T-cell (primary cell): ENCODE results near the gene MINDY1. TPM values are rescaled to one million over a fixed set of nuclear protein-coding genes. Genes with fewer than 3 reads are reported as not detected.

Experiments
- ATAC-seq, 4 experiments: fragments of 200-7000 bp in 3 of 4; fragments of 150-1000 bp in 1 of 4; cut with Tn5 transposase; replicated peaks in 1 of 4; 1 replicate in 3 of 4; 2 replicates in 1 of 4; pipeline ENCODE4 v1.10.0; 2021; ENCODE audit warnings: moderate library complexity in 3 of 4, mild to moderate bottlenecking in 2 of 4, moderate number of reproducible peaks in 1 of 4
- CTCF ChIA-PET, 2 donors: fragments of 300-600 bp; sonication (Branson Sonifier 250); formaldehyde crosslinking; loops; one replicate each; lab custom pipeline; 2022; ENCODE audit warnings: antibody characterized with exemption in 2 of 2; lab: Charles Lee
- POLR2A ChIA-PET, 2 donors: fragments of 300-600 bp; sonication (Branson Sonifier 250); formaldehyde crosslinking; loops; one replicate each; lab custom pipeline; 2022; ENCODE audit warnings: antibody characterized with exemption in 2 of 2; lab: Charles Lee
- DNase-seq, 35 experiments: peaks; one replicate each; pipeline versions ENCODE4 v3.0.0 to v3.0.0-alpha.2; 2013 to 2023
- H3K27ac ChIP-seq: one replicate; pipeline ENCODE4 v1.5.1; 2013; ENCODE audit warnings: low read length
- H3K27me3 ChIP-seq, 2 experiments: replicated peaks in 1 of 2; 1 replicate in 1 of 2; 2 replicates in 1 of 2; pipeline versions ENCODE4 v1.6.1 to v1.7.0; 2013; ENCODE audit warnings: low read length in 1 of 2, mixed read lengths in 1 of 2; ENCODE audit not compliant: control insufficient read depth in 2 of 2, insufficient read depth in 2 of 2; ENCODE audit errors: extremely low read depth in 1 of 2
- H3K36me3 ChIP-seq, 2 donors: 1 replicate in 1 of 2; 2 replicates in 1 of 2; pipeline versions ENCODE4 v1.6.1 to v1.7.0; 2013; ENCODE audit warnings: low read length in 1 of 2; ENCODE audit not compliant: control insufficient read depth in 2 of 2, insufficient read depth in 1 of 2; ENCODE audit errors: extremely low read depth in 1 of 2
- H3K4me1 ChIP-seq, 2 experiments: 1 replicate in 1 of 2; 2 replicates in 1 of 2; pipeline versions ENCODE4 v1.6.1 to v1.7.0; 2013; ENCODE audit warnings: low read length in 2 of 2, mixed read lengths in 1 of 2; ENCODE audit not compliant: insufficient read depth in 2 of 2, control insufficient read depth in 1 of 2; ENCODE audit errors: extremely low read depth in 1 of 2
- H3K4me3 ChIP-seq, 2 donors: 1 replicate in 1 of 2; 2 replicates in 1 of 2; pipeline versions ENCODE4 v1.5.1 to v1.7.0; 2013; ENCODE audit warnings: mild to moderate bottlenecking in 2 of 2, low read length in 1 of 2, moderate library complexity in 1 of 2; ENCODE audit not compliant: control insufficient read depth in 1 of 2; ENCODE audit errors: extremely low read depth in 1 of 2
- H3K9me3 ChIP-seq: 2 replicates; pipeline ENCODE4 v1.7.0; 2013
- H3K27ac Mint-ChIP-seq, 2 donors: one replicate each; pipeline ENCODE4 v1.8.0; 2020 to 2021; ENCODE audit warnings: mild to moderate bottlenecking in 2 of 2, mixed read lengths in 2 of 2
- H3K27me3 Mint-ChIP-seq, 2 donors: one replicate each; pipeline ENCODE4 v1.8.0; 2021 to 2022; ENCODE audit warnings: mixed read lengths in 2 of 2
- H3K36me3 Mint-ChIP-seq: one replicate; pipeline ENCODE4 v1.8.0; 2021; ENCODE audit warnings: mixed read lengths
- H3K4me1 Mint-ChIP-seq, 3 donors: one replicate each; pipeline ENCODE4 v1.8.0; 2020 to 2022; ENCODE audit warnings: mixed read lengths in 3 of 3, mild to moderate bottlenecking in 1 of 3
- H3K4me3 Mint-ChIP-seq, 3 donors: one replicate each; pipeline ENCODE4 v1.8.0; 2020 to 2022; ENCODE audit warnings: mild to moderate bottlenecking in 3 of 3, mixed read lengths in 3 of 3, moderate library complexity in 3 of 3
- H3K9me3 Mint-ChIP-seq, 3 donors: one replicate each; pipeline ENCODE4 v1.8.0; 2020 to 2022; ENCODE audit warnings: mixed read lengths in 3 of 3
- WGBS: methylation state at CpG from one replicate; pipeline ENCODE4 v1.1.5; 2013; ENCODE audit warnings: missing lambda C conversion rate; ENCODE audit not compliant: insufficient coverage; 5-methylcytosine and 5-hydroxymethylcytosine counted together
- total RNA-seq, 35 experiments: library from RNA in 6 of 35; stranded (reverse) in 6 of 35; fragments of 120-200 nt in 1 of 35; gene quantifications; one replicate each; pipeline versions ENCODE4 v1.2.1 to v1.2.4 and lab custom pipeline; 2013 to 2026

Gene MINDY1
- total RNA-seq, 5 donors from 2014 or later (not counting 1 experiment from before 2014, with no cell fraction given) = 15.3 to 26.8 (median 19.0) TPM

GRCh38 chr1:150999926-151000325 lies 6.8 kb downstream of the MINDY1 start:
- Mint-ChIP-seq H3K36me3 (peaks cover 27% of the 10 kb centered on the region), H3K4me3 (no peak overlapping the region), H3K4me1 (peaks cover 37 to 51% (median 49%) of the 10 kb centered on the region in 3 donors), H3K27me3 (no peaks in the 10 kb centered on the region), H3K9me3 (no peaks in the 10 kb centered on the region), H3K27ac (no peak overlapping the region)
- ChIA-PET POLR2A (interaction anchor here (0.7 kb wide), 2 partner anchors 26 to 481 kb away, joined by 3 read pairs; no protein-coding TSS in a partner anchor), CTCF (interaction anchor here (0.5 to 0.7 kb wide), 2 partner anchors 15 to 100 kb away, joined by 5 to 11 read pairs; no protein-coding TSS in a partner anchor)
- H3K4me3 ChIP-seq = no peak overlapping the region
- ATAC-seq = no peak
- H3K9me3 ChIP-seq = no peaks in the 10 kb centered on the region
- 100% methylated on average over 1 of the region's 2 CpGs for WGBS
- no peak overlapping the region for H3K27ac ChIP-seq
- H3K27me3 ChIP-seq = peaks cover 0 to 2% of the 10 kb centered on the region in 2 experiments
- no peak for DNase-seq
- H3K4me1 ChIP-seq = peaks cover 22 to 42% of the 10 kb centered on the region in 2 experiments
- peaks cover 17 to 42% of the 10 kb centered on the region in 2 donors for H3K36me3 ChIP-seq

GRCh38 chr1:150999051-150999674 lies 7.5 kb downstream of the MINDY1 start:
- H3K27ac ChIP-seq = no peak overlapping the region
- CTCF ChIA-PET = interaction anchor here in 1 of 2 donors (0.6 to 0.7 kb wide), 2 partner anchors 100 to 427 kb away, joined by 4 to 5 read pairs; no protein-coding TSS in a partner anchor
- POLR2A ChIA-PET = interaction anchor here in 1 of 2 donors (0.5 to 0.7 kb wide), 2 partner anchors 14 to 25 kb away, joined by 3 read pairs; no protein-coding TSS in a partner anchor

GRCh38 chr1:150997949-150998348 lies 8.8 kb downstream of the MINDY1 start:
- no peak overlapping the region for H3K27ac ChIP-seq
- CTCF ChIA-PET = interaction anchor here in 1 of 2 donors (0.5 kb wide), 1 partner anchor 102 kb away, joined by 3 read pairs; no protein-coding TSS in a partner anchor
- POLR2A ChIA-PET = interaction anchor here in 1 of 2 donors (0.6 kb wide), 1 partner anchor 574 kb away, joined by 4 read pairs; no protein-coding TSS in a partner anchor
- WGBS = no CpG with 5 or more reads among the region's 5 CpGs
- no peaks in the 10 kb centered on the region for H3K9me3 ChIP-seq
- H3K9me3 Mint-ChIP-seq = no peaks in the 10 kb centered on the region
- peaks cover 17 to 42% of the 10 kb centered on the region in 2 donors for H3K36me3 ChIP-seq
- no peak overlapping the region for H3K4me3 ChIP-seq
- no peak for ATAC-seq
- DNase-seq = no peak
- peaks cover 27% of the 10 kb centered on the region for H3K36me3 Mint-ChIP-seq
- peaks cover 27 to 35% (median 34%) of the 10 kb centered on the region in 3 donors for H3K4me1 Mint-ChIP-seq
- peaks cover 0 to 2% of the 10 kb centered on the region in 2 experiments for H3K27me3 ChIP-seq
- no peak overlapping the region for H3K4me3 Mint-ChIP-seq
- H3K27ac Mint-ChIP-seq = peak overlapping the region in 1 of 2 donors; percentile 22
- H3K4me1 ChIP-seq = peaks cover 14 to 27% of the 10 kb centered on the region in 2 experiments
- no peaks in the 10 kb centered on the region for H3K27me3 Mint-ChIP-seq

More at GRCh38 chr1:150999051-150999674, 7.5 kb downstream of the MINDY1 start:
- peaks cover 35 to 45% (median 43%) of the 10 kb centered on the region in 3 donors for H3K4me1 Mint-ChIP-seq
- peak overlapping the region; percentile 59 to 78 for H3K27ac Mint-ChIP-seq
- H3K9me3 ChIP-seq = no peaks in the 10 kb centered on the region
- peaks cover 17 to 42% of the 10 kb centered on the region in 2 donors for H3K36me3 ChIP-seq
- H3K27me3 Mint-ChIP-seq = no peaks in the 10 kb centered on the region
- H3K4me3 Mint-ChIP-seq = no peak overlapping the region
- peaks cover 0 to 2% of the 10 kb centered on the region in 2 experiments for H3K27me3 ChIP-seq
- H3K9me3 Mint-ChIP-seq = no peaks in the 10 kb centered on the region
- no peak for DNase-seq
- ATAC-seq = no peak
- no peak overlapping the region for H3K4me3 ChIP-seq
- H3K4me1 ChIP-seq = peaks cover 19 to 37% of the 10 kb centered on the region in 2 experiments
- H3K36me3 Mint-ChIP-seq = peaks cover 27% of the 10 kb centered on the region
- 55% methylated on average over 10 of the region's 17 CpGs for WGBS

- peaks cover 24% of the 10 kb centered on the region for H3K36me3 Mint-ChIP-seq
- DNase-seq (no peak), ATAC-seq (no peak)
- no peak overlapping the region for H3K4me3 ChIP-seq
- H3K9me3 ChIP-seq = no peaks in the 10 kb centered on the region
- no peaks in the 10 kb centered on the region for H3K27me3 Mint-ChIP-seq
- 91% methylated on average over 18 of the region's 20 CpGs for WGBS
- peaks cover 20 to 29% (median 27%) of the 10 kb centered on the region in 3 donors for H3K4me1 Mint-ChIP-seq
- H3K27me3 ChIP-seq = peaks cover 0 to 2% of the 10 kb centered on the region in 2 experiments
- no peaks in the 10 kb centered on the region for H3K9me3 Mint-ChIP-seq
- H3K27ac ChIP-seq = no peak overlapping the region
- ChIA-PET CTCF (interaction anchor here (0.5 to 2.2 kb wide), 4 partner anchors 9 to 103 kb away, joined by 3 to 30 read pairs (median 3); partner anchors contain the start of gene MINDY1 (in 2 of the 2)), POLR2A (interaction anchor here in 1 of 2 donors (0.5 to 0.6 kb wide), 2 partner anchors 17 to 48 kb away, joined by 6 to 11 read pairs; no protein-coding TSS in a partner anchor)
- H3K27ac Mint-ChIP-seq = peak overlapping the region; percentile 16 to 19
- no peak overlapping the region for H3K4me3 Mint-ChIP-seq
- H3K4me1 ChIP-seq = peaks cover 8 to 20% of the 10 kb centered on the region in 2 experiments
- peaks cover 17 to 42% of the 10 kb centered on the region in 2 donors for H3K36me3 ChIP-seq
These were observed 9.4 kb downstream of the MINDY1 start for GRCh38 chr1:150997126-150997872.

- Histone ChIP-seq H3K27me3 (peaks cover 0 to 2% of the 10 kb centered on the region in 2 experiments), H3K9me3 (no peaks in the 10 kb centered on the region), H3K27ac (peak overlapping the region; percentile 9), H3K4me3 (no peak overlapping the region), H3K36me3 (peaks cover 14 to 35% of the 10 kb centered on the region in 2 donors), H3K4me1 (peaks cover 0 to 11% of the 10 kb centered on the region in 2 experiments)
- peak in 3 of 4 experiments; percentile 37 to 55 (median 48) for ATAC-seq
- H3K27ac Mint-ChIP-seq = peak overlapping the region; percentile 76 to 79
- no peaks in the 10 kb centered on the region for H3K27me3 Mint-ChIP-seq
- ChIA-PET CTCF (interaction anchor here in 1 of 2 donors (0.6 to 2.2 kb wide), 7 partner anchors 10 to 435 kb away, joined by 3 to 30 read pairs (median 3); partner anchors contain the start of genes MINDY1 and SETDB1), POLR2A (interaction anchor here (0.6 to 0.7 kb wide), 2 partner anchors 166 to 187 kb away, joined by 3 to 6 read pairs; no protein-coding TSS in a partner anchor)
- no peak overlapping the region for H3K4me3 Mint-ChIP-seq
- H3K36me3 Mint-ChIP-seq = peaks cover 15% of the 10 kb centered on the region
- peaks cover 7 to 15% (median 13%) of the 10 kb centered on the region in 3 donors for H3K4me1 Mint-ChIP-seq
- DNase-seq = peak in 8 of 35 experiments; percentile 16 to 66 (median 22)
- 24% methylated on average over 6 of the region's 9 CpGs for WGBS
- H3K9me3 Mint-ChIP-seq = no peaks in the 10 kb centered on the region
These were observed 10.8 kb downstream of the MINDY1 start for GRCh38 chr1:150995896-150996295.
